GM21737 (cell line): ENCODE results near the gene CEP97.
"Not testable (repeated sequence)": the region's sequence is repeated elsewhere in the genome, so short reads cannot be mapped to it uniquely, and the experiment has no call there.

ENCODE experiments used
- ATAC-seq: cut with Tn5 transposase; IDR thresholded peaks from one replicate; pipeline ENCODE4 v1.9.1; 2021; ENCODE audit warnings: mild to moderate bottlenecking, moderate library complexity; ENCODE audit not compliant: unreplicated experiment

The CEP97 gene

DNA sequence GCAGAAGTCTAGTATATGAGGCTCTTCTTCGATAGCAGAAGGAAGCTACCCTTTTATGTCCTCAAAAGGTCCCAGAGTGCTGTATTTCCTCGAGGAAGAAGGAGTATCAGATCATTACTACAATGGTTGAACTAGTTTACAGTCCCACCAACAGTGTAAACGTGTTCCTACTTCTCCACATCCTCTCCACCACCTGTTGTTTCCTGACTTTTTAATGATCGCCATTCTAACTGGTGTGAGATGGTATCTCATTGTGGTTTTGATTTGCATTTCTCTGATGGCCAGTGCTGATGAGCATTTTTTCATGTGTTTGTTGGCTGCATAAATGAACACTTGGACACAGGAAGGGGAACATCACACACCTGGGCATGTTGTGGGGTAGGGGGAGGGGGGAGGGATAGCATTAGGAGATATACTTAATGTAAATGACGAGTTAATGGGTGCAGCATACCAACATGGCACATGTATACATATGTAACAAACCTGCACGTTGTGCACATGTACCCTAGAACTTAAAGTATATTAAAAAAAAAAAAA, 53.4 kb downstream of the CEP97 start:
- not testable (repeated sequence) for ATAC-seq

DNA sequence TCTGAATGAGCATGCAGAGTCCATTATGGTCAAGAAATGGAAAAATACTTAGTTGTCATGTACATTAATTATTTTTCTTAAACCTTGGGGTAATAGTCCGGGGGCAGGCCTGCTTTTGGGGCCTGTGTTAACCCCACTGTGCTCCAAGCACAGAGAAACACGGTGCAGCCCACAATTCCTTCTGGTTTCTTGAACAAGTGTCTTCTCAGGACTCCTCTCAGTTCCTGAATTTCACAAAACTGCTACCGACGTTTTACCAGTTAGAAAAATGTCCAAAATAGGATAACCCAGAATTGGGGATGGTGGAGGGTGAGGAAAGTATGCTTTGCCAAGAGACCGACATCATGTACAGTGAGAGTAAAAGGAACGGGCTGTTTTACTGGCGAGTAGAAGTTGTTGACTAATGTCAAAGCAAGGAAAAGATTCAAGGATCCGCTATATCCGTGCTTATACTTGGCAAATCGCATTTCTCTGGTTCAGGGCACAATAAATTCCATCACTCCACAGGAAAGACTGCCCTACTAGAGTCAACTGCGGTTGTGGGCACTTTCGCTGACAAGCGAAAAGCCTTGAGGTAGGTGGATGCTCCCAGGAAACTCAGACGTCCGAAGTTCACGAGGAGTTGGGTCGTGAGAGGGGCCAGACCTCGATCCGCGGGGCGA, 54.1 kb downstream of the CEP97 start:
- ATAC-seq = no peak

DNA sequence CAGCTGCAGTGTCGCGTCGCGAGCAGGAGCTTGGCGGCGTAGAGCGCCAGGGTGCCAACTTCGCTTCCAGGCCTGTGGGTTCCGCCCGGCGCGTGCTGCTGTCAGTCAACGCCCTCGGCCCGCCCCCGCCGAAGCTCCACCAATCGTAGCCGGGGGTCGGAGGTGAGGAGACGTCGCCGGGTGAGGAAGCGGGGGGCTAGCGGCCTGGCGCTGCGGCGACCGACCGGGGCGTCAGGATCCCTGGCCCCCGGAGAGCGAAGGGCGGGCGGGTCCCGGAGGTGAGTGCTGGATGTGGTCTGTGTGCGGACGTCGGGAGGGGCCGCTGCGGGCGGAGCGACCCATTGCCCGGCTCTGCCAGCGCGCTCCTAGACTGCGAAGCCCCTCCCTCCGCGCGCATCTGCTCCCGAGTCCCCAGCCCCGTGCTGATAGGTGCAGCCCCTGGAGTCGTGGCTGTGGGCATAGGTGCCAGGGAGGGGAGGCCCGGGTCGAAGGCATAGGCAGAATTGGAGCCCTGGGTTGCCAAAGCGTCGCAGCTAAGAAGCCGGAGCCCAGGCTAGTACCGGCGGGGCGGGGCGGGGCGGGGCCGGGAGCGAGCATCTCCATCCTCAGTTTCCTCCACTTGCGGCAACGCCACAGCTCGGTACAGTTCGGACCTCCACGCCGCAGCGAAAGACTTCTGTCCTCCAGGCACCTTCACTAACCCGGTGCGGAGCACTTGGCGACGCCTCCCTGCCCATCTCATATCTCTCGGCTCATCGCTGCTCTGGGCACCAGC, 54.8 kb downstream of the CEP97 start, which contains the start of gene NXPE3:
TSS of gene NXPE3 (plus strand) at position 165 of the 775 bp plus-strand sequence. CDS start 6,386 bp downstream, outside the sequence.
- peak; percentile 99 for ATAC-seq

DNA sequence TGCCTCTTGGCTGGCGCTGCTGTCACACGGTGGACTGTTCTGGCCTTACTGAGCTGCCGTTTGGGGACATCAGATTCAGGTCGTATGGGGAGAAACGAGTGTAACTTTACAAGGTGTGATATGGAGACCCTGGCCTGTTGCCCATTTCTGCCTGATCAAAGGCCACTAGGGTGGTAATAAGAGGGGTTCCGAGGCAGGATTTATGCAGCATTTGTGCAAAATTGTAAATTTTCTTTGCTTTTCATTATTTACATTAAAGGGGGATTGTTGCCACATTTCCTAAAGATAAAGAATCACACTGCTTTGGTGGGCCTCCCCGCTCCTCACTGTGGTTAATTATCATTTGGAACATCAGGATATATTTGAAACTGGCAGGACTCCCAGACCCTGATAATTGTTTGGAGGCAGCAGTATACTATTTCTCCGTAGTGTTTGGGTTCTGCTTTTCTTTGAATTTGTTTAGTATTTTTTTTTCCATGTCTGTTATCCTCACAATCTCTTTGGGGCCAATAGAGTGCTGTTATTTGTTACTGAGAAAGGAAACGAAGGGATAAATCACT, 55.5 kb downstream of the CEP97 start:
- no peak for ATAC-seq

DNA sequence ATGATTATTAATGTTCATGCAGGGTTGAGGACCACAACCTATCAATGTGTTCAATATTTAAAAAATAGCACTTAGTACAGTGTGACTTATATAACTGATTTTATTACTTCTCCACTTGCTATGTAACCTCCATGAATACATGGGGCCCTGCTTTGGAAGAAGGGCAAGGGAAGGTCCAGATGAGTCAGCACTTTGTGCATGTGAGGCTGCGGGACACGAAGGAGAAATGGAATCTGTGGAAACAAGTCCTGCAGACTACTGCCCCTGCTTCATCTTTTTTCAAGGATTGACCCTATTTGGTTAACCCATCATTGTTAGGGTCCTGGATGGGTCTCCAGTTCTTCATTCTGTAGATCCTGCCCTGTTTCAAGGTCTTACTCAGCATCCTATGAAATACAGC, 56.2 kb downstream of the CEP97 start:
- ATAC-seq = no peak

DNA sequence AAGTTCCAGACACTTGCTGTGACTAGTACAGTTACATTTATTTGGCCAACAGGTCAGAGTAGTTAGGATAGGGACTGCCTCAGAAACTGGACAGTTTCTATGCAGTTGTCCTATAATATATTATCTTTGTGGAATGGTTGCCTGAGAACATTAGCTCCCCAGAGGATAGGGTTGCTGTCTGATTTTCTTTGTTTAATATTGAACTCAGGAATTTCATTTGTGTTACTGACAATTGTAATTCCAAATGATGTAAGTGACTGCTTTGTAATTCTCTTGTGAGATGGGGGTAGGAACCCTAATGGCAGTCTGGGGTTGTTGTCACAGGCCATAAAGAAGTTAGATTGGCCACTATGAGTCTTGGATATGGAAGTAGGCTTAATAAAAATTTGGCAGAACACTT, 56.8 kb downstream of the CEP97 start:
- no peak for ATAC-seq

DNA sequence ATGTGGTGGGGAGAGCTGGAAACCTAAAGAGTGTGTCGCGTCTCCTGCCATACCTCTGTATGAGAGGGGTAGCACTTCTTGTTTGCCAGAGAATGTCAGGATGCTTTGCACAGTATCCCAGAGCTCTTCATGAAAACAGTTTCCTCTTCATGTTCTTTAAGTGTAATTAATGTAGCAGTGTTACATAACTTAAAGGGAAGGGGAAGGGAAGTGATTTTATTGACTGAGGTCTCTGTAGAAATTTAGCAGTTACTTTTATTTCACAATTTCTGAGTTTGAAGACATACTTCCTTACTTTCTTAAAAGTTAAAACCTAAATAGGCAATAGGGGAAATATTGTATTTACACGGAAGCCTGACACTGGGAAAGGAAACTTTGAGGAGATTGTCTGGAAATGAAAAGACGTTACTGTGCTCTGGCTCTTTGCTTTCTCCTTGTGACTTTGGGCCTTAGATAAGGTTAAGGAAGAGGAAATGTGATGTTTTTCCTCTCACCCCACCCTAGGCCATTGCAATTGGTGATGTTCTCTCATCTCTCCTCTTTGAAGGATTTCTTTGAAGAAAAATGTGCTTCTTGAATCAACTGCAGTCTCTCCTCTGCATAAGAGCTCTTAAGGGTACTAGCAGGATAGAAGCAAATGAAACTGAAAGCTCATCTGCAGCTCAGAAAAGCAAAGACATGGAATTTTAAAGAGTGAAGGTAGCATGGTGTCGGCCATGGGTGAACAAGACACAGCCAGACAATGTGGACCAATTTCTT, 60.6 kb downstream of the CEP97 start:
- no peak for ATAC-seq

DNA sequence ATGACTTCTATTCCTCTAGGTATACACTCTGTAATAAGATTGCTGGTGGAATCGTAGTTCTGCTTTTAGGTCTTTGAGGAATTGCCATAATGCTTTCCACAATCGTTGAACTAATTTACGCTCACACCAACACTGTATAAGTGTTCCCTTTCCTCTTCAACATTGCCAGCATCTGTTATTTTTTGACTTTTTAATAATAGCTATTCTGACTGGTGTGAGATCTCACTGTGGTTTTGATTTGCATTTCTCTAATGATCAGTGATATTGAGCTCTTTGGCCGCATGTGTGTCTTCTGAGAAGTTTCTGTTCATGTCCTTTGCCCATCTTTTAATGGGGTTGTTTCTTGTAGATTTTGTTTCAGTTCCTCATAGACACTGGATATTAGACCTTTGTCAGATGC, 67.4 kb downstream of the CEP97 start:
- ATAC-seq = peak; percentile 98

DNA sequence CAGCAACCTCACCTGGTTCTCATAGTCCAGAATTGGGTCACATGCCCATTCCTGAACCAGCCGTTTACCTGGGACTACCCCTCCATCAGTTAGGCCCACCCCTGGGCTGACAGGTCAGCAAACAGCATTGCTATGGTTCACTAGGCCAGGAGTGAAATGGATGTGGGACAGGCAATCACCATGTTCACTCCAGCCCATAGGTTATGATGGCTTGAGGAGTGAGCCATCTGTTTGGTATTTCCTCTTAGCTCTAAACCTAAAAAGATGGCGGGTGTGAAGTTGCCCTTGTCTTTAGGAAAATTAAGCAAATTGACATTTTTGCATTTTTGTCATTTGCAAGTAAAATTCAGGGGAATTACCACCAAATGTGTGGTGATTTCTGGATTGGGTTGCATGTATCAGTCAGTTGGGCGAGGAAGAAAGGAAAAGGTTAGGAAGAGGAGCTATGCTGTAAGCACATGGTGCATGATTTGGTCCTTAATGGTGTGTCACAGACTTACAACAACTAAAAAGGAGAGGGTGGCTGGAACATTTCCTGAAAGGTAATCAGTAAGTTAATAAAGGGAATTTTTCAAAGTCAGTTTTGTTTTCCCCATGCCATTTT, 71.8 kb downstream of the CEP97 start:
- no peak for ATAC-seq

DNA sequence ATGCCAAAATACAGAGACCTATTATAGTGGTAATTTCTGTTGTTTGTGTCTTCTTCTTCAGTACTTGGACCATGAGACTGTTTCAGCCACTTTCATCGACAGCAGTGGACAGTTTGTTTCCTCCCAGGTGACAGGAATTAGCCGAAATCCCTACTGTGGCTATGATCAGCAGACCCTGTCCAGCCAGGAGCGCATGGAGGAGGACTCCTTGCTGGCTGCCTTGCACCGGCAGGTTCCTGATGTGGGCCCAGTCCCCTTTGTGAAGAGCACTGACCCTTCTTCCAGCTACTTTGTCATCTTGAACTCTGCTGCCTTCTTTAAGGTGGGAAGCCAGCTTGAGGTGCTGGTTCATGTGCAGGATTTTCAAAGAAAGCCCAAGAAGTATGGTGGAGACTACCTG, 76.8 kb downstream of the CEP97 start:
- no peak for ATAC-seq

DNA sequence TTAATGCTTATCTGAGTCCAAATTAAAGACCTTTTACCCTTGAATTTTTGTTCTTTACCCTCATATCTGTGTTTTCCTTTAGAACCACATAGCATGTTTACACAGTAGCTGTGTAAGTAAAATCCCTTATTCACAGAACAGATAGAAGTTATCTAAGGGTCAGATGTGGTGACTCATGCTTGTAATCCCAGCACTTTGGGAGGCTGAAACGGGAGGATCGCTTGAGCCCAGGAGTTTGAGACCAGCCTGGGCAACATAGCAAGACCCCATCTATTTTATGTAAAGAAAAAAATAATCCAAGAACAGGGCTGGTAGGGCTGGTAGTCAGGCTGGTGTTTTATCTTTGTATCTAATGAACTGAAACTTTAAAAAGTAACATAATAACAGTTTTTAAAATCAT, 77.8 kb downstream of the CEP97 start:
- ATAC-seq = no peak

DNA sequence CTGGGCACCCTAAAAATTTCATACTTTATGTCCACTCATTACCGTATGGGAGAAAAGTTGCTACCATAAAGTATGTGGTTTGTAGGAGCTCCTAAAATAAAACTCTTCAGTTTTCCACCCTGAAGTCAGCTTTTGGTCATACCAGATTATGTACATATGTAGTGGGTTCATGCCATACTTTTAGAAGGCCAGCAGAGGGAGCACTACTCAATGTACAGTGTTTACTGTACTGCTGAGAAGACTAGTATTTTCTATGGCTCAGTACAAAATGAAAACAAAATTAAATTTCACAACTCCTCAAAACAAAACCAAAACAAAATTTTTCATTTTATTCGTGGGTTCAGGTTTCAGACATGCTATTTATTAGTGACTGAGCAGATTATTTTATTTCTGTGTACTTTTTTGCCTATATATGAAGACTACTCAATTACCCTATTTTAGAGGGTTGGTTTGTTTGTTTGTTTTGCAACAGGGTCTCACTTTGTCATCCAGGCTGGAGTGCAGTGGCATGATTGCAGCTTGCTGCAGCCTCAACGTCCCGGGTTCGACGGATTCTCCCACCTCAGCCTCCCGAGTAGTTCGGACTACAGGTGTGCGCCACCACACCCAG, 78.9 kb downstream of the CEP97 start:
- peak; percentile 94 for ATAC-seq

DNA sequence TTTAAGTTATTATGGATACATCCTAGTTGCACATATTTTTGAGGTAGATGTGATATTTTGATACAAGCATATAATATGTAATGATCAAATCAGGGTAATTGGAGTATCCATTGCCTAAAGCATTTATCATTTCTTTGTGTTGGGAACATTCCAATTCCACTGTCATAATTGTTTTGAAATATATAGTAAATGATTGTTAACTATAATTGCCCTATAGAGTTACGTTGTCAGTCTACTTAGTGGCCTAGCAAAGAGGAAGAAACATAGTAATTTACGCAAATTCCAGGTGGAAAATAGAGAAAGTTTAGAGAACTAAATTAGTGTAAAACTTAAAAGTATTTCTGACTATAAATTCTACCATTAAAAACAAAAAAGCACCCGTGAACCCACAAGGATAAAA, 79.5 kb downstream of the CEP97 start:
- ATAC-seq = no peak

DNA sequence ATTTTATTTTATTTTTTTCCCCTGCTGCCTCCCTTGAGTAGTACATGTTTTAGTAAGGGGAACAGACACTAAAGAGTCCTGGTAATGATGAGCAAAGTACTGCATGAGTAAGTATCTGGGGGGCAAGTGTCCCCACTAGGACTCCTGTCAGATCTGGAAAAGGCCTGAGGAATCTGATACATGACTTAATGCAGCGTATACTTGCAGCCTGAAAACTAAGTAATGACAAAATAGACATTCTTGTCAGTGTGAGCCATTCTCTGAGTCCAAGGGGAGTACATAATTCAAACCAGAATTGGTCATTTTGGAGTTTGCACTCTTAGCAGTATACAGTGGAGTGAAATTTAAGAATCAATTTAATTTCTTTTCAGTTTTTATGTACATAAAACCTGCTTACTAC, 82.1 kb downstream of the CEP97 start:
- no peak for ATAC-seq

DNA sequence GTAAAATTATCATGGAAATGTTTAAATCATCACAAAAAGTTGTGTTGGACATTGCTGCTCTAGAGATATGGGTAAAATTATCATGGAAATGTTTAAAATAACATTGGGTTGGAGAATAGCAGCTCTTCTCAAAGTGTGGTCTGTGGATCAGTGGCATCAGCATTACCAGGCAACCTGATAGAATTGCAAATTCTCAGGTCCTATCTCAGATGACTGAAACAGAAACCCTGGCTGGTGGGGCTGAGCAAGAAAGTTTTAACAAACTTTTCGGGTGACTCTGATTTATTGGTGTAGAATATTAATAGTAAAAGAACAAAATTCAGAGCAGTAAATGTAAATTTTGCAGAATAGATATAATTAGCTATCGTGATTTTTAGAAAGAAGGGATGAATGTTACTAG, 83.5 kb downstream of the CEP97 start:
- ATAC-seq = peak; percentile 60

DNA sequence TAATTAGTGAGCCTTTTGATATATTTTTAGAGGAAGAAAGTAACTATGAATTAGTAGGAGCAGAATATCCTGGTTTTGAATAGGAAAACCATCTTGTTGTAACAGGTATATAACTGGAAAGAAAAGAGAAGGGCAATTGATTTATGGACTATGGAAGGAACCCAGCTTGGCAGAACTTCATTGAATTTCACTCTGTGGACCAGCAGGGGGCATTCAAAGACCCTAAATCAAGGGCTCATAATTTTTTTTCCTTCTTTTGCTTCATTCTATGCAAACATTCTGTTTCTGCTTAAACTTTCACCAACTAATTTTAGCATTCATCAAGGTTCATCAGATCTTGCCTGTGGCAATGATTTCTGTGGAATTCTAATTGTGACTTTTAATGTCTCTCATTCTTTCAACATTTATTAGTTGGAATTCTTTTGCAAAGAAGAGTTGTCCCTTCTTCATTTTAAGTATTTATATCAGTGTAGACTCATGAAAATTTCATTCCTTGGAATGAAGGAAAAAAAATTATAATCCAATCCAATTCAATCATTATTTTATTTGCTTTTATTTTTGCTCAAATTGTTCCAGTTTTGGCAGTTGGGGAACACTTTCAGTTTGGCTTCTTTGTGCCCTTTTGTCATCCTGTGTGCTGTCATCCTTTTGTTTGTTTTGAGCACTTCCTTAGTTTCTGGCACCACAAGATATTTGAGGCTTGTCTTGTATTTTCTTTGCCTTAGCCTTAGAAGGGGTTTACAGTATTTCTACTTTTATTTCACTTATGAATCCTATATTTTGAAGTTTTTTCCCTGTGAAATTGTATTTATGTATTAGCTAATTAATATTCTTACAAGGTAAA, 85.0 kb downstream of the CEP97 start:
- no peak for ATAC-seq

DNA sequence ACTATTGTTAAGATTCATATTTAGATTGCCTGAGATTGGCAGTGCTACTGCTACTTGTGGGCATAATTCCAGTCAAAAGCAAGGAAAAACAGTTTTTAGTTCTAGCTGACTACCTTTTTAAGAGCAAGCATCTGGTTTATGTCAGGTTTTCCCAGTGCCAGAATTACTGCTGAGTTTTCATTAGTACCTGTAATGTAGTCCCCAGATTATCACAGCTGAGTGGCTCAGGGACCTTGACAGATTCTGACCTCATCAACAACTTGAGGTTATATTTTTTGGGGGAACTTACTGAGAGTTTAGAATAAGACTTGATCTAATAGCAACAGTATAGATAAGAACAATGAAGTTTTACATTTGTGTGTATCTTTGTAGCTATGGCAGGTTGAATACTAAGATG, 85.6 kb downstream of the CEP97 start:
- no peak for ATAC-seq

DNA sequence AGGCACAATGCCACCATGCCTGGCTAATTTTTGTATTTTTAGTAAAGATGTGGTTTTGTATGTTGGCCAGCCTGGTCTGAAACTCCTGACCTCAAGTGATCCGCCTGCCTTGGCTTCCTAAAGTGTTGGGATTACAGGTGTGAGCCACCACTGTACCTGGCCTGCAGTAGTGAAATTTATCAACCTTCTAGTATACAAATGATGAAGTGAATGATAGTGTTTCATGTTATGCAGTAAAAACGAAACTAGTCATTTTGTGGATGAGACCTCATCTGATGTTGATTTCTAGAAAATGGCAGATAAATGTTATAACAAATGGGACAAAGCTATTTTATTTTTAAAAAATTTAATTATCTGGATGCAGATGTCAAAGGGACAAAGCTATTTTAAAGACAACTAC, 87.5 kb downstream of the CEP97 start:
- ATAC-seq = no peak

DNA sequence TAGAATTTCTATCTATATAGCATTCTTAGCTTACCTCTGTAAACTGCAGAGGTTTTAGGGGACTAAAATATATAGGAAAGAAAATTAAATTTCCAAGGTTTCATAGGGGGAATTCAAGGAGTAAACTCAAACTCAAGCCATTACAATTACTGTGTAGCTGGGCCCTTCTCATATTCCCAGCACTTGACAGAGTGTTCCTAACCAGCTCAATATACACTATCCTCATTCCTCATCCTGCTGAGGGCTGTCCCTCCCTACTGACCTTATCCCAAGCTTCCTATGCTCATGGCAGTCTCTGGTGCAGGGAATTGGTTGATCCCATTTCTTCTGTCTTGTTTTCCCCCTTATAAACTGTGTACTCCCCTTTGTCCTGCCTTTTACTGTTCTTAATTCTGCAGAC, 88.5 kb downstream of the CEP97 start:
- ATAC-seq = no peak
